Measurements from ENCODE around the gene CCDC185.

GRCh38 chr1:223430236-223430635 is 37.0 kb downstream of the CCDC185 start:
- TF ChIP-seq ASH2L (IDR thresholded peaks at IDR 0.05; ENCODE audit: insufficient read length, low read depth, low read length) (no peak), ZHX2 (IDR thresholded peaks at IDR 0.05; ENCODE audit: low read depth) (no peak), ZHX2 (CRISPR knock-in tag; IDR thresholded peaks at IDR 0.05; ENCODE audit: borderline replicate concordance) (no peak), CREB1 (IDR thresholded peaks at IDR 0.05) (no peak), CREB1 (CRISPR knock-in tag; IDR thresholded peaks at IDR 0.05) (no peak), CTCF (CRISPR knock-in tag; IDR thresholded peaks at IDR 0.05) (no peak), ZNF10 (CRISPR knock-in tag; IDR thresholded peaks at IDR 0.05; ENCODE audit: borderline replicate concordance, low read depth) (no peak), ZNF501 (CRISPR knock-in tag; IDR thresholded peaks at IDR 0.05) (no peak), EP300 (IDR thresholded peaks at IDR 0.05; ENCODE audit: low read depth in 2 of 2, low read length in 2 of 2) (no peak), EP300 (CRISPR knock-in tag; IDR thresholded peaks at IDR 0.05; ENCODE audit: borderline replicate concordance) (no peak), ATF2 (CRISPR knock-in tag; IDR thresholded peaks at IDR 0.05) (no peak), HOXA7 (CRISPR knock-in tag; IDR thresholded peaks at IDR 0.05) (no peak), HDAC6 (IDR thresholded peaks at IDR 0.05; ENCODE audit: low read depth, low read length) (no peak), POLR2A (IDR thresholded peaks at IDR 0.05; ENCODE audit: insufficient read depth in 1 of 2, low read depth in 2 of 2, low read length in 2 of 2) (no peak), EZH2 (conservative IDR thresholded peaks at IDR 0.05; ENCODE audit: low read depth, low read length) (no peak), ZFP62 (CRISPR knock-in tag; IDR thresholded peaks at IDR 0.05) (no peak), NFE2L2 (IDR thresholded peaks at IDR 0.05; ENCODE audit: low read length) (no peak)

All from HepG2 (cell line).